ENCODE results near the gene ZFAND3. TPM values are rescaled to one million over a fixed set of nuclear protein-coding genes. Genes with fewer than 3 reads are reported as not detected.

The ZFAND3 gene
- total RNA-seq, 1 experiment from 2014 or later, result 47.2 TPM

- POLR2A ChIA-PET, result no interaction called here
- TF ChIP-seq SRF (IDR thresholded peaks at IDR 0.05; ENCODE audit: low read depth), result no peak
- TF ChIP-seq EZH2phosphoT487 (IDR thresholded peaks at IDR 0.05; ENCODE audit: borderline replicate concordance), result no peak
- TF ChIP-seq CEBPB (IDR thresholded peaks at IDR 0.05; ENCODE audit: low read depth), result no peak
- no peak for TF ChIP-seq ATF3 (IDR thresholded peaks at IDR 0.05)
- no peak for TF ChIP-seq JUND (IDR thresholded peaks at IDR 0.05)
- no peak for TF ChIP-seq TCF7L2 (IDR thresholded peaks at IDR 0.05; ENCODE audit: borderline replicate concordance, extremely low read depth, insufficient read depth, insufficient read length)
- no peak for TF ChIP-seq ZNF274 (IDR thresholded peaks at IDR 0.05; ENCODE audit: low read depth, low read length)
- no peak for TF ChIP-seq FOSL1 (IDR thresholded peaks at IDR 0.05; ENCODE audit: low read depth)
- TF ChIP-seq REST (IDR thresholded peaks at IDR 0.05; ENCODE audit: low read depth), result no peak
- TF ChIP-seq EGR1 (IDR thresholded peaks at IDR 0.05; ENCODE audit: low read depth), result no peak
- no peak for TF ChIP-seq RAD21 (IDR thresholded peaks at IDR 0.05; ENCODE audit: low read depth)
- no peak for TF ChIP-seq CTCF (IDR thresholded peaks at IDR 0.05 in 2 of 3, conservative IDR thresholded peaks at IDR 0.05 in 1 of 3; ENCODE audit: borderline replicate concordance in 1 of 3, insufficient read depth in 1 of 3, low read depth in 2 of 3, low read length in 2 of 3)
- TF ChIP-seq YY1 (IDR thresholded peaks at IDR 0.05; ENCODE audit: extremely low read depth, insufficient replicate concordance, low read depth, low read length), result no peak
- no peak for TF ChIP-seq ELF1 (IDR thresholded peaks at IDR 0.05; ENCODE audit: borderline replicate concordance, low read depth)
- TF ChIP-seq ZFX (IDR thresholded peaks at IDR 0.05), result no peak
- no peak for TF ChIP-seq POLR2A (IDR thresholded peaks at IDR 0.05; ENCODE audit: borderline replicate concordance, extremely low read depth, insufficient read depth, insufficient read length)
- TF ChIP-seq ZBTB33 (IDR thresholded peaks at IDR 0.05; ENCODE audit: extremely low read depth, insufficient replicate concordance, low read length), result no peak
- CTCF ChIA-PET, result no interaction called here
- Histone ChIP-seq H3K9me3 (ENCODE audit: control insufficient read depth in 1 of 2, insufficient read depth in 1 of 2, low read depth in 1 of 2, low read length in 2 of 2) (no peaks in the 10 kb centered on the region), H2AFZ (ENCODE audit: low read depth, low read length, poor library complexity, severe bottlenecking) (no peak overlapping the region), H3K4me3 (replicated peaks in 1 of 2; ENCODE audit: low read depth in 1 of 2, low read length in 2 of 2) (no peak overlapping the region), H3K4me1 (ENCODE audit: control insufficient read depth in 1 of 2, insufficient read depth in 2 of 2, low read length in 2 of 2) (no peaks in the 10 kb centered on the region), H3K79me2 (ENCODE audit: insufficient read depth, low read length) (no peaks in the 10 kb centered on the region), H3K36me3 (ENCODE audit: control insufficient read depth in 1 of 2, insufficient read depth in 2 of 2, low read length in 2 of 2) (no peaks in the 10 kb centered on the region), H3K27me3 (ENCODE audit: insufficient read depth, low read length) (no peaks in the 10 kb centered on the region), H3K9me2 (ENCODE audit: insufficient read depth) (no peaks in the 10 kb centered on the region), H3K9ac (ENCODE audit: low read length) (no peak overlapping the region), H4K20me1 (ENCODE audit: insufficient read depth) (no peaks in the 10 kb centered on the region), H3K4me2 (ENCODE audit: low read length) (no peak overlapping the region), H3K27ac (ENCODE audit: low read depth, low read length) (no peak overlapping the region)
- RAD21 ChIA-PET (ENCODE audit: low non-redundant PET in 1 of 2, low total read pairs in 2 of 2, uncharacterized antibody in 2 of 2, unreplicated experiment in 2 of 2), result no interaction called here
- no peak for DNase-seq (ENCODE audit: low read depth, low spot score)
- no TSS peak for BruUV-seq (replicated peaks)
- intact Hi-C loops (cut with micrococcal nuclease), result no loop called here
- ATAC-seq, result no peak
These were observed 261.4 kb downstream of the ZFAND3 start for GRCh38 chr6:38080889-38081288.
